WERI-Rb-1 (cell line): ENCODE measurements around the gene SLC7A6.

Experiments
- DNase-seq: peaks from one replicate; pipeline ENCODE4 v3.0.0-alpha.2; 2020
- H3K27ac ChIP-seq: fragments of 250-450 bp; sonication (Bioruptor Pico); 2 replicates; pipeline ENCODE4 v1.5.1; 2020; ENCODE audit warnings: mild to moderate bottlenecking, moderate library complexity
- H3K27me3 ChIP-seq: fragments of 250-450 bp; sonication (Bioruptor Pico); 2 replicates; pipeline ENCODE4 v1.5.1; 2021; ENCODE audit warnings: mild to moderate bottlenecking, low read depth, moderate library complexity; ENCODE audit not compliant: insufficient read depth, severe bottlenecking
- H3K36me3 ChIP-seq: fragments of 250-450 bp; sonication (Bioruptor Pico); 2 replicates; pipeline ENCODE4 v1.5.1; 2020; ENCODE audit warnings: mild to moderate bottlenecking, moderate library complexity
- H3K4me3 ChIP-seq: 2 replicates; pipeline ENCODE4 v1.5.1; 2011; ENCODE audit warnings: low read depth, mild to moderate bottlenecking, control low read depth, low read length
- H3K9me3 ChIP-seq: fragments of 250-450 bp; sonication (Bioruptor Pico); 2 replicates; pipeline ENCODE4 v1.5.1; 2021; ENCODE audit warnings: mild to moderate bottlenecking, moderate library complexity; ENCODE audit not compliant: severe bottlenecking
- TF ChIP-seq, protein P1 (sequence below): IDR thresholded peaks from 2 replicates; pipeline ENCODE4 v1.5.1; 2011; ENCODE audit warnings: low read depth, mild to moderate bottlenecking, control low read depth, inconsistent platforms, low read length

SLC7A6 gene

DNA sequence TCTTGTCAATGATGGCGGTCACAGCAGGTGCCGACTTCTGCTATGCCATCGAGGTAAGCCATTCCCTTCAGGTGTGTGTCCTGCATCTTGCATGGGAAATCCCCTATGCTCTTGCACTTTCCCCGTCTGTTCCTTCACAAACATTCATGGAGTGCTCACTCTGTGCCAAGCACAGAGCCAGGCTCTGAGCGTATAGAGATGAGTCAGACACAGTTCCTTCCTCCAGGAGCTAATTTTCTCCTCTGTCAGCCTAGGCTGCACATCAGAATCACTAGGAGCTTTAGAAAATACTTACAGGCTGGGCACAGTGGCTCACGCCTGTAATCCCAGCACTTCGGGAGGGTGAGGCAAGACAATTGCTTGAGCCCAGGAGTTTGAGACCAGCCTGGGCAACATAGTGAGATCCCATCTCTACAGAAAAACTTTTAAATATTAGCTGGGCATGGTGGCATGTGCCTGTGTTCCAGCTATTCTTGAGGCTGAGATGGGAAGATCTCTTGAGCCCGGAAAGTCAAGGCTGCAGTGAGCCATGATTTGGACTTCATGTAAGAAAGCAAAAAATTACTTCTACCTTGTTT lies 60.5 kb downstream of the SLC7A6 start:
- Histone ChIP-seq H3K27me3 (no peaks in the 10 kb centered on the region), H3K4me3 (no peak overlapping the region), H3K27ac (no peak overlapping the region), H3K36me3 (peaks cover 43% of the 10 kb centered on the region), H3K9me3 (no peaks in the 10 kb centered on the region)
- TF ChIP-seq, protein P1, sequence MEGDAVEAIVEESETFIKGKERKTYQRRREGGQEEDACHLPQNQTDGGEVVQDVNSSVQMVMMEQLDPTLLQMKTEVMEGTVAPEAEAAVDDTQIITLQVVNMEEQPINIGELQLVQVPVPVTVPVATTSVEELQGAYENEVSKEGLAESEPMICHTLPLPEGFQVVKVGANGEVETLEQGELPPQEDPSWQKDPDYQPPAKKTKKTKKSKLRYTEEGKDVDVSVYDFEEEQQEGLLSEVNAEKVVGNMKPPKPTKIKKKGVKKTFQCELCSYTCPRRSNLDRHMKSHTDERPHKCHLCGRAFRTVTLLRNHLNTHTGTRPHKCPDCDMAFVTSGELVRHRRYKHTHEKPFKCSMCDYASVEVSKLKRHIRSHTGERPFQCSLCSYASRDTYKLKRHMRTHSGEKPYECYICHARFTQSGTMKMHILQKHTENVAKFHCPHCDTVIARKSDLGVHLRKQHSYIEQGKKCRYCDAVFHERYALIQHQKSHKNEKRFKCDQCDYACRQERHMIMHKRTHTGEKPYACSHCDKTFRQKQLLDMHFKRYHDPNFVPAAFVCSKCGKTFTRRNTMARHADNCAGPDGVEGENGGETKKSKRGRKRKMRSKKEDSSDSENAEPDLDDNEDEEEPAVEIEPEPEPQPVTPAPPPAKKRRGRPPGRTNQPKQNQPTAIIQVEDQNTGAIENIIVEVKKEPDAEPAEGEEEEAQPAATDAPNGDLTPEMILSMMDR, result no peak
- no peak for DNase-seq

DNA sequence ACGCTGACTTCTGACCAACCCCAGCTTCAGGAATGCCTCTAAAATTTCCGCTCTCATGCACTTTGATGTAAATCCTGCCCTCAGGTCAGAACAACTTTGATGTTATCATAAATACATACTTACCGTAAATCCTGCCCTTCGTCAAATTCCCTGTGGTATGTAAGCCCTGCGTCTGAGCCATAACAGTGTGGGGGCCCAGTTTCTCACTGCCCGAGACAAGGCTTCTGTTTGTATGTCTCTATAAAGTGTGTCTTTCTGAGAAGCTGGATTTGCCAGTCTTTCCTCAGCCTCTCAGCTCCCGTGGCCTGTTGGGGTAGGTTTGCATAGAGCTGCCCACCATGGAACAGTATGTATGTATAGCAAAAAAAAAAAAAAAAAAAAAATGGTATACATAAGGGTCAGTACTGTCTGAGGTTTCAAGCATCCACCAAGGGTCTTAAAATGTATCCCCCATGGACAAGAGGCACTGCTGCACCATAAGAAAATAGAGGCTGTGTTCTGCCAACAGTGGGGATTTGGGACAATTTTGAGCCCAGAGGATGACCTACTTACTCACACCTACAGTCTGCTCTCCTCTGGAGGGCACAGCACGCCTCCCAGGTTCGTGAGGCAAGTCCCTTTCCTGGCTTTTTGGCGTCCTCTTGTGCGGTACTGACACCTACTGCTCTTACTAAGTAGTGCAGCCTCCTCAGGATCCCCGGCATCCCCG lies 64.0 kb downstream of the SLC7A6 start:
- TF ChIP-seq, protein P1, result peak; percentile 94
- Histone ChIP-seq H3K9me3 (no peaks in the 10 kb centered on the region), H3K36me3 (peaks cover 26% of the 10 kb centered on the region), H3K27ac (no peak overlapping the region), H3K4me3 (no peak overlapping the region), H3K27me3 (no peaks in the 10 kb centered on the region)
- DNase-seq, result peak; percentile 83

DNA sequence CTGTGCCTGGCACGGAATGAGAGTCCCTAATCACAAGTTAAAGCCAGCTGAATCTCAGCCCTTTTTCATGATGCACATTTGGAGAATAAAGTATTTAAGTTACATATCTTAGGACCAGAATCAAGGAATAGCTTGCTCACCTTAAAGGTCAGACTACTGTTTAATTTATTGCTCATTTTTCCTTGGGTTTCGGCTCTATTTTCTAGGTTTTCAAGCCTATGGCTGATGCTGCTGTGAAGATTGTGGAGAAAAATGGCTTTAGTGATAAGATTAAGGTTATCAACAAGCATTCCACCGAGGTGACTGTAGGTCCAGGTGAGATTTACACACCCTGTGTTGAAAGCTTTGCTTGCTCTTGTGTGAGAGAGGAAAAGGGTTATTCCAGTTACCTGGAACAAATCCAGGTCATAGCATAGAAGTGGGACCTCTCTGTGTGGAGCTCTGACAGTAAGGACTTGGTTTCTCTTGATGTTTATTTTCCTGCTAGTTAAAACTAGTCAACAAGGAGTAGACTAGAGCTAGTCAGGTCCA lies 64.6 kb downstream of the SLC7A6 start:
- Histone ChIP-seq H3K27ac (no peak overlapping the region), H3K36me3 (peaks cover 24% of the 10 kb centered on the region), H3K27me3 (no peaks in the 10 kb centered on the region), H3K4me3 (no peak overlapping the region), H3K9me3 (no peaks in the 10 kb centered on the region)
- TF ChIP-seq, protein P1, result no peak
- DNase-seq, result no peak

DNA sequence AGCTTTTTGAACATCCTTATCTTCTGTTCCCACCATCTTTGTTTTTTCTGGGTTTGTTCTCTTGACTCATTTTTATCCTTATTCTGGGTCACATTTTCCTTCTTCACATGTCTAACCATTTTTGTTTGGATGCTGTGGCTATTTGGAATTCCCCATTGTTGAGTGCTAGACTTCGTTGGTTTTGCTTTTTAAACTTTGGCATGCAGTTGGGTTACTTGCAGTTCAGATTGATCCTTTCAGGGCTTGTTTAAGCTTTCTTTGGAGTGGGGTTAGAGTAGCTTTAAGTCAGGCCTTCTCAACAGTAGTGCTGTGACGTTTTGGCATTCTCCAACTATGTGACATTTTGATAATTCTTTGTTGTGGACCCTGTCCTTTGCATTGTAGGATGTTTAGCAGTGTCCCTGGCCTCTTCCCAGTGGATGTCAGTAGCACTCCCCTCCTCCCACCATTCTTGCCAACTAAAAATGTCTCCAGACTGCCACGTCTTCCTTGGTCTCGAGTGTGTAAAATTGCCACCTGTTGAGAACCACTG lies 67.6 kb downstream of the SLC7A6 start:
- H3K36me3 ChIP-seq, result peaks cover 17% of the 10 kb centered on the region
- DNase-seq, result no peak
- no peaks in the 10 kb centered on the region for H3K9me3 ChIP-seq
- no peaks in the 10 kb centered on the region for H3K27me3 ChIP-seq
- TF ChIP-seq, protein P1, result no peak
- H3K4me3 ChIP-seq, result no peak overlapping the region
- no peak overlapping the region for H3K27ac ChIP-seq

DNA sequence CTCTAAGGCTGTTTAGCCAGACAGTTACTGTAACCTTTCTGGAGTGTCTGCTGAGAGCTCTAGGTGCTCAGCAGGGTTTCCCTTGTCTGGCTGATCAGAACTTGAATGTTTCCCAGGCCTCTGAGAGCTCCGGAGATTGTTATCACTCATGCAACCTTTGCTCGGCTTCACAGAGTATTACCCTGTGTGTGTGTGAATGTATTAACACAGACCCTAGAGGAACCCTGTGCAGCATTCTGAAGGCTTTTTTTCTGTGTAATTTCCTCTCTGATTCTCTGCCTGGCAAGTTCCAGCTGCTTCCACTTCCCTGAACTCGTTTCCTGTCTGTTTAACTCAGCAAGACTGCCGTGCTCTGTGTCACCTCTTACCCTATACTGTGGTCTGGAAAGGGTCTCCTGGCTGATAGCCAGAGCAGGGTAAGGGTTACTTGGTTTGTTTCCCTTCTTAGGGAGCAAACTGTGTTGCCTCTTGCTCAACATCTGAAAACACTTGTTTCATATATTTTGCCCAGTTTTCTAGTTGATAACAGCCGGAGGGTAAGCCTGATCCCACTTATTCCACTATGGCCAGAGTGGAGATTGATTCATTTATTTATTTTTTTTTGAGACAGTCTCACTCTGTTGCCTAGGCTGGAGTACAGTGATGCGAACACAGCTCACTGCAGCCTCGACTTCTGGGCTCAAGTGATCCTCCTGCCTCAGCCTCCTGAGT lies 68.2 kb downstream of the SLC7A6 start:
- H3K9me3 ChIP-seq, result no peaks in the 10 kb centered on the region
- no peak overlapping the region for H3K4me3 ChIP-seq
- TF ChIP-seq, protein P1, result no peak
- no peak overlapping the region for H3K27ac ChIP-seq
- H3K27me3 ChIP-seq, result no peaks in the 10 kb centered on the region
- H3K36me3 ChIP-seq, result peaks cover 23% of the 10 kb centered on the region
- DNase-seq, result no peak
